ENCODE measurements around the gene IQSEC1.

Gene IQSEC1

GRCh38 chr3:13085846-13086179, 12.6 kb upstream of the IQSEC1 start:
- no peak for TF ChIP-seq CTCF (IDR thresholded peaks at IDR 0.05)
- no peaks in the 10 kb centered on the region for H3K27me3 ChIP-seq (ENCODE audit: control insufficient read depth, insufficient read depth, low read length)
- H3K4me2 ChIP-seq (ENCODE audit: low read length), result no peak overlapping the region
- no peak overlapping the region for H2AFZ ChIP-seq
- no peaks in the 10 kb centered on the region for H3K9me3 ChIP-seq (ENCODE audit: control insufficient read depth, low read length)
- H3K79me2 ChIP-seq, result no peaks in the 10 kb centered on the region
- no peaks in the 10 kb centered on the region for H3K4me1 ChIP-seq
- H3K36me3 ChIP-seq (ENCODE audit: control insufficient read depth, insufficient read depth, low read length), result no peaks in the 10 kb centered on the region
- H3K27ac ChIP-seq, result no peak overlapping the region
- H3K9ac ChIP-seq, result no peak overlapping the region
- H3K4me3 ChIP-seq (ENCODE audit: low read depth, low read length), result no peak overlapping the region

GRCh38 chr3:13085081-13085845, 12.0 kb upstream of the IQSEC1 start:
- Histone ChIP-seq H2AFZ (no peak overlapping the region), H3K79me2 (no peaks in the 10 kb centered on the region), H3K9me3 (ENCODE audit: control insufficient read depth, low read length) (no peaks in the 10 kb centered on the region), H3K4me2 (ENCODE audit: low read length) (no peak overlapping the region), H3K4me1 (no peaks in the 10 kb centered on the region), H3K9ac (no peak overlapping the region), H3K4me3 (ENCODE audit: low read depth, low read length) (no peak overlapping the region), H3K27ac (no peak overlapping the region), H3K27me3 (ENCODE audit: control insufficient read depth, insufficient read depth, low read length) (no peaks in the 10 kb centered on the region), H3K36me3 (ENCODE audit: control insufficient read depth, insufficient read depth, low read length) (no peaks in the 10 kb centered on the region)
- no peak for TF ChIP-seq CTCF (IDR thresholded peaks at IDR 0.05)

- Histone ChIP-seq H3K27ac (no peak overlapping the region), H3K4me2 (ENCODE audit: low read length) (no peak overlapping the region), H3K79me2 (no peaks in the 10 kb centered on the region), H3K27me3 (ENCODE audit: control insufficient read depth, insufficient read depth, low read length) (no peaks in the 10 kb centered on the region), H3K36me3 (ENCODE audit: control insufficient read depth, insufficient read depth, low read length) (no peaks in the 10 kb centered on the region), H3K4me1 (no peaks in the 10 kb centered on the region), H3K4me3 (ENCODE audit: low read depth, low read length) (no peak overlapping the region), H2AFZ (no peak overlapping the region), H3K9ac (no peak overlapping the region), H3K9me3 (ENCODE audit: control insufficient read depth, low read length) (no peaks in the 10 kb centered on the region)
- TF ChIP-seq CTCF (IDR thresholded peaks at IDR 0.05), result no peak
Observed at GRCh38 chr3:13083898-13084297, 10.7 kb upstream of the IQSEC1 start.

GRCh38 chr3:13083254-13083653, 10.0 kb upstream of the IQSEC1 start:
- Histone ChIP-seq H3K79me2 (no peaks in the 10 kb centered on the region), H3K4me3 (ENCODE audit: low read depth, low read length) (no peak overlapping the region), H3K9me3 (ENCODE audit: control insufficient read depth, low read length) (no peaks in the 10 kb centered on the region), H3K27ac (no peak overlapping the region), H3K4me1 (no peaks in the 10 kb centered on the region), H3K9ac (no peak overlapping the region), H3K36me3 (ENCODE audit: control insufficient read depth, insufficient read depth, low read length) (no peaks in the 10 kb centered on the region), H2AFZ (no peak overlapping the region), H3K27me3 (ENCODE audit: control insufficient read depth, insufficient read depth, low read length) (no peaks in the 10 kb centered on the region), H3K4me2 (ENCODE audit: low read length) (no peak overlapping the region)
- no peak for TF ChIP-seq CTCF (IDR thresholded peaks at IDR 0.05)

- Histone ChIP-seq H3K9me3 (ENCODE audit: control insufficient read depth, low read length) (no peaks in the 10 kb centered on the region), H3K4me3 (ENCODE audit: low read depth, low read length) (no peak overlapping the region), H3K4me2 (ENCODE audit: low read length) (no peak overlapping the region), H3K36me3 (ENCODE audit: control insufficient read depth, insufficient read depth, low read length) (no peaks in the 10 kb centered on the region), H3K4me1 (no peaks in the 10 kb centered on the region), H3K9ac (no peak overlapping the region), H3K27me3 (ENCODE audit: control insufficient read depth, insufficient read depth, low read length) (no peaks in the 10 kb centered on the region), H3K27ac (no peak overlapping the region), H2AFZ (no peak overlapping the region), H3K79me2 (no peaks in the 10 kb centered on the region)
- no peak for TF ChIP-seq CTCF (IDR thresholded peaks at IDR 0.05)
Observed at GRCh38 chr3:13082677-13083076, 9.4 kb upstream of the IQSEC1 start.

All from parathyroid adenoma (tissue), 2 donors.